ENCODE measurements around the gene FAM131C.

FAM131C gene

GRCh38 chr1:16011936-16012589 lies 61.4 kb downstream of the FAM131C start:
- Histone ChIP-seq H3K9me3 (ENCODE audit: severe bottlenecking) (no peaks in the 10 kb centered on the region), H3K36me3 (no peaks in the 10 kb centered on the region), H3K4me3 (ENCODE audit: low read depth, low read length) (no peak overlapping the region), H3K27me3 (ENCODE audit: insufficient read depth, low read depth, severe bottlenecking) (no peaks in the 10 kb centered on the region), H3K27ac (no peak overlapping the region)
- no peak for TF ChIP-seq CTCF (IDR thresholded peaks at IDR 0.05; ENCODE audit: low read depth, low read length)
- DNase-seq, result no peak

- DNase-seq, result no peak
- Histone ChIP-seq H3K36me3 (no peaks in the 10 kb centered on the region), H3K27me3 (ENCODE audit: insufficient read depth, low read depth, severe bottlenecking) (no peaks in the 10 kb centered on the region), H3K27ac (no peak overlapping the region), H3K9me3 (ENCODE audit: severe bottlenecking) (no peaks in the 10 kb centered on the region), H3K4me3 (ENCODE audit: low read depth, low read length) (no peak overlapping the region)
- no peak for TF ChIP-seq CTCF (IDR thresholded peaks at IDR 0.05; ENCODE audit: low read depth, low read length)
Observed at GRCh38 chr1:16010837-16011236, 62.6 kb downstream of the FAM131C start.

GRCh38 chr1:16009678-16010077 lies 63.8 kb downstream of the FAM131C start:
- no peak overlapping the region for H3K27ac ChIP-seq

GRCh38 chr1:16009030-16009460 lies 64.4 kb downstream of the FAM131C start:
- no peaks in the 10 kb centered on the region for H3K9me3 ChIP-seq (ENCODE audit: severe bottlenecking)

More at GRCh38 chr1:16009678-16010077, 63.8 kb downstream of the FAM131C start:
- no peaks in the 10 kb centered on the region for H3K27me3 ChIP-seq (ENCODE audit: insufficient read depth, low read depth, severe bottlenecking)
- no peak for TF ChIP-seq CTCF (IDR thresholded peaks at IDR 0.05; ENCODE audit: low read depth, low read length)
- no peaks in the 10 kb centered on the region for H3K9me3 ChIP-seq (ENCODE audit: severe bottlenecking)
- H3K36me3 ChIP-seq, result no peaks in the 10 kb centered on the region
- no peak for DNase-seq
- H3K4me3 ChIP-seq (ENCODE audit: low read depth, low read length), result no peak overlapping the region

More at GRCh38 chr1:16009030-16009460, 64.4 kb downstream of the FAM131C start:
- H3K27me3 ChIP-seq (ENCODE audit: insufficient read depth, low read depth, severe bottlenecking), result no peaks in the 10 kb centered on the region
- peak; percentile 95 for TF ChIP-seq CTCF (IDR thresholded peaks at IDR 0.05; ENCODE audit: low read depth, low read length)
- no peaks in the 10 kb centered on the region for H3K36me3 ChIP-seq
- peak; percentile 87 for DNase-seq
- no peak overlapping the region for H3K27ac ChIP-seq
- H3K4me3 ChIP-seq (ENCODE audit: low read depth, low read length), result no peak overlapping the region
